Measurements from ENCODE around the gene SHISA7.

Gene SHISA7

DNA sequence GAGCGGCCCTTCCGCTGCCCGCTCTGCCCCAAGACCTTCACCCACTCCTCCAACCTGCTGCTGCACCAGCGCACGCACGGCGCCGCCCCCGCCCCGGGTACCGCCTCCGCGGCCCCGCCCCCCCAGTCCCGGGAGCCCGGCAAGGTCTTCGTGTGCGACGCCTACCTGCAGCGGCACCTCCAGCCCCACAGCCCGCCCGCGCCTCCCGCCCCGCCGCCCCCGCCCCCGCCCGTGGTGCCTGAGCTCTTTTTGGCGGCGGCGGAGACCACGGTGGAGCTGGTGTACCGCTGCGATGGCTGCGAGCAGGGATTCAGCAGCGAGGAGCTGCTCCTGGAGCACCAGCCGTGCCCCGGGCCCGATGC lies 38.7 kb upstream of the SHISA7 start:
- DNase-seq (ENCODE audit: low read depth), result no peak

DNA sequence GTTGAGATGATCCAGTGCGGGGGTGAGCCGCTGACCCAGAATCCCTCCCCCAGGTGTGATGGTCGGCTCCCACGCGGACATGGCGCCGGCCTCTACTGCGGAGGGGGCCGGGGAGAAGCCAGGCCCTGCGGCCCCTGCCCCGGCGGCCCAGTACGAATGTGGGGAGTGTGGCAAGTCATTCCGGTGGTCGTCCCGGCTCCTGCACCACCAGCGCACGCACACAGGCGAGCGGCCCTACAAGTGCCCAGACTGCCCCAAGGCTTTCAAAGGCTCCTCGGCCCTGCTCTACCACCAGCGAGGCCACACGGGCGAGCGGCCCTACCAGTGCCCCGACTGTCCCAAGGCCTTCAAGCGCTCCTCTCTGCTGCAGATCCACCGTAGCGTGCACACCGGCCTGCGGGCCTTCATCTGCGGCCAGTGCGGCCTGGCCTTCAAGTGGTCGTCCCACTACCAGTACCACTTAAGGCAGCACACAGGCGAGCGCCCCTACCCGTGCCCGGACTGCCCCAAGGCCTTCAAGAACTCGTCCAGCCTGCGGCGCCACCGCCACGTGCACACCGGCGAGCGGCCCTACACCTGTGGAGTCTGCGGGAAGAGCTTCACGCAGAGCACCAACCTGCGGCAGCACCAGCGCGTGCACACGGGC lies 38.2 kb upstream of the SHISA7 start:
- TF ChIP-seq POLR2A (IDR thresholded peaks at IDR 0.05; ENCODE audit: extremely low read depth, insufficient read length) (no peak), MYC (IDR thresholded peaks at IDR 0.05; ENCODE audit: low read depth, low read length) (no peak)
- TF ChIP-seq, protein P1, sequence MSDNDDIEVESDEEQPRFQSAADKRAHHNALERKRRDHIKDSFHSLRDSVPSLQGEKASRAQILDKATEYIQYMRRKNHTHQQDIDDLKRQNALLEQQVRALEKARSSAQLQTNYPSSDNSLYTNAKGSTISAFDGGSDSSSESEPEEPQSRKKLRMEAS (IDR thresholded peaks at IDR 0.05; ENCODE audit: low read depth, low read length), result no peak
- TF ChIP-seq, protein P2, sequence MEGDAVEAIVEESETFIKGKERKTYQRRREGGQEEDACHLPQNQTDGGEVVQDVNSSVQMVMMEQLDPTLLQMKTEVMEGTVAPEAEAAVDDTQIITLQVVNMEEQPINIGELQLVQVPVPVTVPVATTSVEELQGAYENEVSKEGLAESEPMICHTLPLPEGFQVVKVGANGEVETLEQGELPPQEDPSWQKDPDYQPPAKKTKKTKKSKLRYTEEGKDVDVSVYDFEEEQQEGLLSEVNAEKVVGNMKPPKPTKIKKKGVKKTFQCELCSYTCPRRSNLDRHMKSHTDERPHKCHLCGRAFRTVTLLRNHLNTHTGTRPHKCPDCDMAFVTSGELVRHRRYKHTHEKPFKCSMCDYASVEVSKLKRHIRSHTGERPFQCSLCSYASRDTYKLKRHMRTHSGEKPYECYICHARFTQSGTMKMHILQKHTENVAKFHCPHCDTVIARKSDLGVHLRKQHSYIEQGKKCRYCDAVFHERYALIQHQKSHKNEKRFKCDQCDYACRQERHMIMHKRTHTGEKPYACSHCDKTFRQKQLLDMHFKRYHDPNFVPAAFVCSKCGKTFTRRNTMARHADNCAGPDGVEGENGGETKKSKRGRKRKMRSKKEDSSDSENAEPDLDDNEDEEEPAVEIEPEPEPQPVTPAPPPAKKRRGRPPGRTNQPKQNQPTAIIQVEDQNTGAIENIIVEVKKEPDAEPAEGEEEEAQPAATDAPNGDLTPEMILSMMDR (IDR thresholded peaks at IDR 0.05; ENCODE audit: low read depth, low read length), result no peak
- H3K4me3 ChIP-seq (ENCODE audit: low read depth, low read length), result no peak overlapping the region
- no peak for DNase-seq (ENCODE audit: low read depth)

More for the DNA sequence above, 38.7 kb upstream of the SHISA7 start:
- TF ChIP-seq, protein P2 (IDR thresholded peaks at IDR 0.05; ENCODE audit: low read depth, low read length), result no peak
- TF ChIP-seq MYC (IDR thresholded peaks at IDR 0.05; ENCODE audit: low read depth, low read length), result no peak
- no peak for TF ChIP-seq POLR2A (IDR thresholded peaks at IDR 0.05; ENCODE audit: extremely low read depth, insufficient read length)
- TF ChIP-seq, protein P1 (IDR thresholded peaks at IDR 0.05; ENCODE audit: low read depth, low read length), result no peak
- no peak overlapping the region for H3K4me3 ChIP-seq (ENCODE audit: low read depth, low read length)

DNA sequence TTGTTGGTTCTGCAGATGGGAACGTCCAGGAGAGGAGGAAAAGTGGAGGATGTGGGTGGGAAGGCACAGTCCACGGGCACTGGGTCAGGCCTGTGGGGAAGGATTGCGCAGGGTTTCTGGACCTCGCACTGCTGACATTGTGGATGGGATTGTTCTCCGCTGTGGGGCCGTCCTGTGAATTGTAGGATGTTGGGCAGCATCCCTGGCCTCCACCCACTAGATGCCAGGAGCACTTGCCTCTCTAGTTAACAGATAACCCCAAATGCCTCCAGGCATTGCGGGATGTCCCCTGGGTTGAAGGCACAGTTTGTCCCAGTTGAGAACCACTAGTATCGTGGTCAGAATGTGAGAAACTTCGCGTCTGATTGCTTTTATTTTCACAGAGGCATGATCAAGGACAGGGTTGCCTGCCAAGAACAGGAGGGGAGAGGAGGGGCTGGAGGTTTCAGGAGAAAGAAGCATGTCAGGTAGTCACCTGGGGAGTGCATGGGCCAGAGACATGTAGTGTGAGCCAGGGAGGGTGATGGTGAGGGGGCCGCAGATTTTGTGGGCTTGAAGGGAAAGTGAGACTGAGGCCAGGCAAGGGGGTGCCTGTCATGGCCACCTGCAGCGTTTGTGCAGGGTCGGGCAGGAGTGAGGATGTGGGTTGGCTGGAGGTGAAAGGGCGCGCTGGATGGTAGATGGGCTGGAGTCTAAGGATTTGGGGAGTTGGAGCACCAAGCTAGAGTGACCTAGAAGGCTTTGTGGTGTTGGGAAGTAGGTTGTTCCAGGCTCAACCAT lies 36.5 kb upstream of the SHISA7 start:
- H3K4me3 ChIP-seq (ENCODE audit: low read depth, low read length), result no peak overlapping the region
- TF ChIP-seq, protein P2 (IDR thresholded peaks at IDR 0.05; ENCODE audit: low read depth, low read length), result no peak
- TF ChIP-seq POLR2A (IDR thresholded peaks at IDR 0.05; ENCODE audit: extremely low read depth, insufficient read length) (no peak), MYC (IDR thresholded peaks at IDR 0.05; ENCODE audit: low read depth, low read length) (no peak)
- TF ChIP-seq, protein P1 (IDR thresholded peaks at IDR 0.05; ENCODE audit: low read depth, low read length), result no peak
- DNase-seq (ENCODE audit: low read depth), result no peak

DNA sequence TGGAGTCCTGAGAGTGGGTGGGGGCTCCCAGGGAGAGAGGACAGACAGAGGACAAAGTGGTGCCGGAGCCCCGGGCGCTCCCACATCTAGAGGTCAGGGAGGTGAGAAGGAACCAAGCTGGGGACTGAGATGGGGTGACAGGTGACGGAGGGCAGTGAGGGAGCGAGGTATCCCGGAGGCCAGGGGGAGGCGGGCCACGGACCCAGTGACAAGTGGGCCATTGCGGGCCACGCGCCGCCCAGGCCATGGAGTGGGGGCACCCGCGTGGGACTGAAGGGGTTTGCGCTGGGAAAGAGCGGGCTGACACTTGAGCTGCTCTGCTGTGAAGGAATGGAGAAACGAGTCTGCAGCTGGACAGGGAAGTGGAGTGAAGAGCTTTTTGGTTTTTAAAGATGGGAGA lies 35.9 kb upstream of the SHISA7 start:
- DNase-seq (ENCODE audit: low read depth), result no peak
- TF ChIP-seq MYC (IDR thresholded peaks at IDR 0.05; ENCODE audit: low read depth, low read length), result no peak
- TF ChIP-seq, protein P1 (IDR thresholded peaks at IDR 0.05; ENCODE audit: low read depth, low read length), result no peak
- TF ChIP-seq, protein P2 (IDR thresholded peaks at IDR 0.05; ENCODE audit: low read depth, low read length), result no peak
- no peak for TF ChIP-seq POLR2A (IDR thresholded peaks at IDR 0.05; ENCODE audit: extremely low read depth, insufficient read length)
- H3K4me3 ChIP-seq (ENCODE audit: low read depth, low read length), result no peak overlapping the region

DNA sequence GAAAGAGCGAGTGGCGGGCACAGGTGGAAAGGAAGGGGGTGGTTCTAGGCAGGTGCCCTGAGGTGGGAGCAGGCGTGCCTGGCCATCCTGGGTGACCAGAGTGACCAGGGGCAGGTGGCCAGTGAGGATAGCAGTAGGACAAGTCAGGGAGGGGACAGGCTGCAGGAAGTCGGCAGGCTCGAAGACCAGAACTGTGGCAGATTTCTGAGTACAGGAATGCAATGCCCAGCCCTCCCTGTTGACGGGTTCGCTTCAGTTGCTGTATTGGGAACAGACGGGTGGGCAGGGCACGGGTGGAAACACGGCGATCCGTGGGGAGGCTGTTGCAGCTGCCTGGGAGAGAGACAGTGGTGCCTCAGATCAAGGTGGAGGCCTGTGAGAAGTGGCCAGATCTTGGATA lies 35.3 kb upstream of the SHISA7 start:
- no peak overlapping the region for H3K4me3 ChIP-seq (ENCODE audit: low read depth, low read length)
- no peak for DNase-seq (ENCODE audit: low read depth)
- TF ChIP-seq, protein P1 (IDR thresholded peaks at IDR 0.05; ENCODE audit: low read depth, low read length), result no peak
- TF ChIP-seq POLR2A (IDR thresholded peaks at IDR 0.05; ENCODE audit: extremely low read depth, insufficient read length) (no peak), MYC (IDR thresholded peaks at IDR 0.05; ENCODE audit: low read depth, low read length) (no peak)
- TF ChIP-seq, protein P2 (IDR thresholded peaks at IDR 0.05; ENCODE audit: low read depth, low read length), result no peak
